ENCODE measurements around the gene ABHD17A. TPM values are rescaled to one million over a fixed set of nuclear protein-coding genes. Genes with fewer than 3 reads are reported as not detected.
A peak's percentile ranks its signal among the peaks of the same experiment; 100 is the strongest.

The ABHD17A gene
- total and polyA plus RNA-seq, 2 experiments from 2014 or later = 145 to 198 TPM

- no peaks in the 10 kb centered on the region for H3K36me3 ChIP-seq
- no peak for DNase-seq (ENCODE audit: low read depth in 1 of 2, low spot score in 1 of 2)
- no peak for TF ChIP-seq CTCF (IDR thresholded peaks at IDR 0.05; ENCODE audit: low read depth, low read length)
- H3K27ac ChIP-seq = no peak overlapping the region
- H3K4me1 ChIP-seq (ENCODE audit: low read depth) = peaks cover 52% of the 10 kb centered on the region
- peak overlapping the region; percentile 11 for H3K4me3 ChIP-seq
- peaks cover 3% of the 10 kb centered on the region for H3K27me3 ChIP-seq
- H3K9me3 ChIP-seq (ENCODE audit: low read depth) = no peaks in the 10 kb centered on the region
Measured at GRCh38 chr19:1857648-1858326, 27.5 kb downstream of the ABHD17A start.

- no peak for TF ChIP-seq CTCF (IDR thresholded peaks at IDR 0.05; ENCODE audit: low read depth, low read length)
- DNase-seq (ENCODE audit: low read depth in 1 of 2, low spot score in 1 of 2) = peak; percentile 54 to 85
- Histone ChIP-seq H3K36me3 (no peaks in the 10 kb centered on the region), H3K27ac (peak overlapping the region; percentile 59), H3K9me3 (ENCODE audit: low read depth) (no peaks in the 10 kb centered on the region), H3K27me3 (no peaks in the 10 kb centered on the region), H3K4me1 (ENCODE audit: low read depth) (peaks cover 52% of the 10 kb centered on the region), H3K4me3 (peak overlapping the region; percentile 11)
Measured at GRCh38 chr19:1856698-1857603, 28.3 kb downstream of the ABHD17A start.

- Histone ChIP-seq H3K4me1 (ENCODE audit: low read depth) (peaks cover 52% of the 10 kb centered on the region), H3K27me3 (no peaks in the 10 kb centered on the region), H3K9me3 (ENCODE audit: low read depth) (no peaks in the 10 kb centered on the region), H3K4me3 (no peak overlapping the region), H3K36me3 (no peaks in the 10 kb centered on the region), H3K27ac (peak overlapping the region; percentile 59)
- no peak for TF ChIP-seq CTCF (IDR thresholded peaks at IDR 0.05; ENCODE audit: low read depth, low read length)
- no peak for DNase-seq (ENCODE audit: low read depth in 1 of 2, low spot score in 1 of 2)
Measured at GRCh38 chr19:1856345-1856697, 29.0 kb downstream of the ABHD17A start.

GRCh38 chr19:1855828-1856255 is 29.5 kb downstream of the ABHD17A start:
- H3K4me1 ChIP-seq (ENCODE audit: low read depth) = peaks cover 52% of the 10 kb centered on the region
- H3K9me3 ChIP-seq (ENCODE audit: low read depth) = no peaks in the 10 kb centered on the region
- no peak for DNase-seq (ENCODE audit: low read depth in 1 of 2, low spot score in 1 of 2)
- no peak overlapping the region for H3K4me3 ChIP-seq
- H3K27me3 ChIP-seq = no peaks in the 10 kb centered on the region
- TF ChIP-seq CTCF (IDR thresholded peaks at IDR 0.05; ENCODE audit: low read depth, low read length) = no peak
- H3K27ac ChIP-seq = peak overlapping the region; percentile 59
- H3K36me3 ChIP-seq = no peaks in the 10 kb centered on the region

GRCh38 chr19:1855040-1855827 is 30.1 kb downstream of the ABHD17A start:
- H3K27ac ChIP-seq = peak overlapping the region; percentile 86
- H3K27me3 ChIP-seq = no peaks in the 10 kb centered on the region
- peak overlapping the region; percentile 10 for H3K4me3 ChIP-seq
- no peaks in the 10 kb centered on the region for H3K9me3 ChIP-seq (ENCODE audit: low read depth)
- peak; percentile 90 to 91 for DNase-seq (ENCODE audit: low read depth in 1 of 2, low spot score in 1 of 2)
- TF ChIP-seq CTCF (IDR thresholded peaks at IDR 0.05; ENCODE audit: low read depth, low read length) = no peak
- H3K36me3 ChIP-seq = no peaks in the 10 kb centered on the region
- H3K4me1 ChIP-seq (ENCODE audit: low read depth) = peaks cover 47% of the 10 kb centered on the region

Data from cardiac muscle cell (in vitro differentiated cells and primary cell).